Measurements from ENCODE around the gene PRRX2. TPM values are rescaled to one million over a fixed set of nuclear protein-coding genes. Genes with fewer than 3 reads are reported as not detected.
"Not testable (repeated sequence)": the region's sequence is repeated elsewhere in the genome, so short reads cannot be mapped to it uniquely, and the experiment has no call there.

Gene PRRX2
- total RNA-seq, 2 experiments from 2014 or later: 0.49 to 0.57 TPM

DNA sequence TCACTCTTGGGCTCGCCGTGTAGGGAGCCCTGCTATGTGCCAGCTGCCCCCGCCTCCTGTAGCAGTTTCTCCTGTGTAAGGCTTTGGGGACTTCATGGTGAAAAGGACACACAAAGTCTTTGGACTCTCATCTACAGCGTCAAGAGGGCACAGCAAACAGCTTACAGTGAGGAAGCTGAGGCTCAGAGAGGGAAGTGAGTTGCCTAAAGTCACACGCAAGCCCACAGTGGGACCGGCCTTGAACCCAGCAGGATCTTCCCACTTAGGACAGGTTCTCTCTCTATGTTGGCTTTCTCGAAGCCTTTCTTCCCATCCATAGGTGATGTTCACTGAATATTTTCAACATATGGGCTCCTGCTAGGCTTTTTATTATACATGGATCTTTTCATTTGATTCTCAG is 9.8 kb upstream of the PRRX2 start:
- no peaks in the 10 kb centered on the region for H3K9me3 Mint-ChIP-seq (ENCODE audit: low read depth)
- H3K36me3 Mint-ChIP-seq (ENCODE audit: low read depth): no peaks in the 10 kb centered on the region
- no peak overlapping the region for H3K4me3 Mint-ChIP-seq
- POLR2A ChIA-PET: no interaction called here
- no peaks in the 10 kb centered on the region for H3K4me1 Mint-ChIP-seq
- CTCF ChIA-PET: interaction anchor here (0.6 to 1.1 kb wide), 2 partner anchors 18 to 451 kb away, joined by 3 read pairs; no protein-coding TSS in a partner anchor
- ATAC-seq (no peak), DNase-seq (no peak)
- H3K27me3 Mint-ChIP-seq: no peaks in the 10 kb centered on the region
- no peak overlapping the region for H3K27ac Mint-ChIP-seq
- intact Hi-C loops (cut with DNase I, micrococcal nuclease): no loop called here

DNA sequence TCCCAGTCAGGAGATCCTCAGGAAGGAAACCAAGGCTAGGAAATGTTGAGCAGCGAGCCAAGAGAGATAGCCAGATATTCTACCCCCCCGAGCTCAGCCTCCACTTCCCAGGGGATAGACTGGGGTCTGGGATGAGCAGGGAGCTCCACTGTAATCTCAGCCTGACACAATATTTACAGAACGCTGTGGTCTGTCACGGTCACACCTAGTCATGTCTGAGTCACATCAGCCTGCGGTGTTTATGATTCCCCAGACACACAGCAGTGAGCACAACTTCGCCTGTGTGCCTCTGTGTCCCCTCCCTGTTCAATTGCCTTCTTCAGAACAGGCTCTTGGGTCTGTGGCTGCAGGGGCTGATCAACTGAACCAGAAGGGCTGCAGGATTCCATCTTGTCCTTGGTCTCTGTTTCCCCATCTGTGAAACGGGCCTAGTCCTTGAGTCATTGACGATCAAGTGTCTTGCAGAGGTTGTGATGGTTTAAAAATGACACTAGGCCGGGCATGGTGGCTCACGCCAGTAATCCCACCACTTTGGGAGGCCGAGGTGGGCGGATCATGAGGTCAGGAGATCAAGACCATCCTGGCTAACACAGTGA is 8.6 kb upstream of the PRRX2 start:
- POLR2A ChIA-PET: interaction anchor here (0.8 kb wide), 1 partner anchor 8 kb away, joined by 3 read pairs; the partner anchor contains the start of gene PRRX2
- H3K36me3 Mint-ChIP-seq (ENCODE audit: low read depth): no peaks in the 10 kb centered on the region
- CTCF ChIA-PET: interaction anchor here (0.8 to 1.1 kb wide), 3 partner anchors 16 to 134 kb away, joined by 3 to 4 read pairs (median 3); no protein-coding TSS in a partner anchor
- H3K27ac Mint-ChIP-seq: no peak overlapping the region
- intact Hi-C loops (cut with DNase I, micrococcal nuclease): no loop called here
- H3K27me3 Mint-ChIP-seq: no peaks in the 10 kb centered on the region
- ATAC-seq: peak; percentile 64
- DNase-seq: no peak
- H3K4me3 Mint-ChIP-seq: no peak overlapping the region
- H3K4me1 Mint-ChIP-seq: no peaks in the 10 kb centered on the region
- no peaks in the 10 kb centered on the region for H3K9me3 Mint-ChIP-seq (ENCODE audit: low read depth)

DNA sequence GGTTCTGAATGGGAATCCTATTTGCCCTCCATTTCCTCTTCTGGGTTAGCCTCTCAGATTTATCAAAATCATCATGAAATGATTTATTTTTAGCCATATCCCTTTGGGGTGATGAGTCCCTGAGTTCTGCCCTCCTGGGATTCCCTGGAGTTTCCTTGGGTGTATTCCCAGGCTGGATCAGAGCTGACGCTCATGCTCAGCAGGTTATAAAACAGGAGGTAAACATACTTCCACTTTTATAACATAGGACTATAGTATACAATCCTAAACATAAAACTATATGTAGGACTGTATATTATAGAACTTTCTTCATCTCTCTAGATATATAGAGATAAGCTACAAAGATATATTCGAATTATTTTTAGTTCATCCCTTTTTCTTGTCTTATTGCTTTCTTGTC is 4.4 kb upstream of the PRRX2 start:
- Mint-ChIP-seq H3K4me1 (no peaks in the 10 kb centered on the region), H3K27me3 (no peaks in the 10 kb centered on the region), H3K36me3 (ENCODE audit: low read depth) (no peaks in the 10 kb centered on the region), H3K4me3 (no peak overlapping the region), H3K9me3 (ENCODE audit: low read depth) (no peaks in the 10 kb centered on the region), H3K27ac (no peak overlapping the region)
- no peak for DNase-seq
- intact Hi-C loops (cut with DNase I, micrococcal nuclease): no loop called here
- CTCF ChIA-PET: interaction anchor here (0.5 to 1.1 kb wide), 3 partner anchors 12 to 55 kb away, joined by 3 to 4 read pairs (median 3); no protein-coding TSS in a partner anchor
- ATAC-seq: no peak
- POLR2A ChIA-PET: no interaction called here

DNA sequence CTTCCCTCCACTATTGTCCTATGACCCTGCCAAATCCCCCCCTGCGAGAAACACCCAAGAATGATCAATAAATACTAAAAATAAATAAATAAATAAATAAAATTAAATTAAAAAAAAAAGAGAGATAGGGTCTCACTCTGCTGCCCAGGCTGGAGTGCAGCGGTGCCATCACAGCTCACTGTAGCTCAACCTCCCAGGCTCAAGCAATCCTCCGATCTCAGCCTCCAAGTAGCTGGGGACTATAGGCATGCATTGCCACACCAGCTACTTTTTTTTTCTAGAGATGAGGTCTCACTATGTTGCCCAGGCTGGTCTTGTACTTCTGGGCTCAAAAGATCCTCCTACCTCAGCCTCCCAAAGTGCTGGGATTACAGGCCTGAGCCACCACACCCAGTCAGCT is 3.2 kb upstream of the PRRX2 start:
- ATAC-seq; intact Hi-C loops (cut with DNase I, micrococcal nuclease); POLR2A ChIA-PET; H3K4me3 Mint-ChIP-seq; H3K27me3 Mint-ChIP-seq; DNase-seq; H3K36me3 Mint-ChIP-seq (ENCODE audit: low read depth); H3K9me3 Mint-ChIP-seq (ENCODE audit: low read depth); H3K4me1 Mint-ChIP-seq; H3K27ac Mint-ChIP-seq: not testable (repeated sequence)
- CTCF ChIA-PET: interaction anchor here (0.6 to 0.9 kb wide), 4 partner anchors 15 to 128 kb away, joined by 3 to 5 read pairs (median 4); no protein-coding TSS in a partner anchor

DNA sequence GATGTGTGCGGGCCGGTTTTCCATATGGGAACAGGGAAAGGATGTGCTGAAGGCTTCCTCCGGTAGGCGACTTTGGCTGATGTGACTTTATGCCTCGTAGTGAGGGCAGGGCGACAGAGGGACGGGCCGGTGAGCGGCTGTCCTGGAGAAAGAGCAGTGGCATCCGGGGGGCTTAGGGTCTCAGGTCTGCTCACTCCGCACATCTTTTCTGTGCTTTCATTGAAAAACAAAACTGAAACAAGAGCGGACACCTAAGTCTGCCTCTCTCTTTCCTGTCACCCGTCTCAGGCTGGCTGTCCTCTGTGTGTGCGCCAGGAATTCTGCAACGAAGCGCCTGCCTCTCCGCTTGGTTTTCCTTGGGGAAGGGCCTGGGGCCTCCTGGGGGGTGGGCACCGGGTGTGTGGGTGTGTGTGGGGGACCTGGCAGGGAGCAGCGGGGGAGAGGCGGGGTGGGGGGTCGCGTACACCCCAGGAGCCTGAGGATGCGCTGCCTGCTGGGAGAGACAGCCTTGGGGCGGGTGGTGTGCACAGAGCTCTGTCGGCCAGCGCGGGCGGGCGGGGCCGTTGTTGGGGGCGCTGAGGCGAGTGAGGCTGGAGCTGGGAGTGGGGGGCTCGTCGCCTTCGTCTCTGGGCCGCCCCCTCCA is 580 bp upstream of the PRRX2 start:
- CTCF ChIA-PET: interaction anchor here (0.6 to 1.3 kb wide), 2 partner anchors 40 to 533 kb away, joined by 3 read pairs; no protein-coding TSS in a partner anchor

DNA sequence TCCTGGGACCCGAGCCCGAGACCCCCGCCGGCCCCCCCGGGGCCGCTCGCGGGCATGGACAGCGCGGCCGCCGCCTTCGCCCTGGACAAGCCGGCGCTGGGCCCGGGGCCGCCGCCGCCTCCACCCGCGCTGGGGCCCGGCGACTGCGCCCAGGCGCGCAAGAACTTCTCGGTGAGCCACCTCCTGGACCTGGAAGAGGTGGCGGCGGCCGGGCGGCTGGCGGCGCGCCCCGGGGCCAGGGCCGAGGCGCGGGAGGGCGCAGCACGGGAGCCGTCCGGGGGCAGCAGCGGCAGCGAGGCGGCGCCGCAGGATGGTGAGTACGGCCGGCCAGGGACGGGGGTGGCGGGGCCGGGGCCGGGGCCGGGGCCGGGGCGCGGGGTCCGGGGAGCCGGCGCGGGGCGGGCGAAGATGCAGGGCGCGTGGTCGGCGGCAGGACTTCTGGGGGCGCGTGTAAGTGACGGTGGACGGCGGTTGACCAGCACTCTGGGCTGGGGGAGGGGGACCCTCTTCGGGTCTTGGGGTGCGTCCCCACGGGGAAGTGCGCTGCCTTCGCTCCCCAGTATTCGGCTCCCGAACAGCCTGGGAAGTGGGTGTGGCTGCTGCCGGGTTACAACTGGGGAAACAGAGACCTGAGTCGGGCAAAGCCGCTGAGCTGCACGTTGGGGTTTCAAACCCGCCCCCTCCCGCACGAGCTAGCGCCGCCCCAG is 520 bp downstream of the PRRX2 start:
- Mint-ChIP-seq H3K4me3 (no peak overlapping the region), H3K27me3 (peaks cover 8% of the 10 kb centered on the region), H3K36me3 (ENCODE audit: low read depth) (no peaks in the 10 kb centered on the region), H3K9me3 (ENCODE audit: low read depth) (no peaks in the 10 kb centered on the region), H3K4me1 (no peaks in the 10 kb centered on the region), H3K27ac (no peak overlapping the region)
- DNase-seq (no peak), ATAC-seq (peak; percentile 16)
- CTCF ChIA-PET: interaction anchor here (1.1 to 1.3 kb wide), 2 partner anchors 41 to 71 kb away, joined by 3 read pairs; no protein-coding TSS in a partner anchor
- POLR2A ChIA-PET: no interaction called here
- intact Hi-C loops (cut with DNase I, micrococcal nuclease): no loop called here

More for the DNA sequence above, 580 bp upstream of the PRRX2 start:
- Mint-ChIP-seq H3K27me3 (peaks cover 6% of the 10 kb centered on the region), H3K4me1 (no peaks in the 10 kb centered on the region), H3K9me3 (ENCODE audit: low read depth) (no peaks in the 10 kb centered on the region), H3K27ac (no peak overlapping the region), H3K36me3 (ENCODE audit: low read depth) (no peaks in the 10 kb centered on the region), H3K4me3 (peak overlapping the region; percentile 39)
- intact Hi-C loops (cut with DNase I, micrococcal nuclease): no loop called here
- ATAC-seq: peak; percentile 43
- DNase-seq: no peak
- POLR2A ChIA-PET: interaction anchor here (1.0 kb wide), 1 partner anchor 8 kb away, joined by 3 read pairs; no protein-coding TSS in a partner anchor

DNA sequence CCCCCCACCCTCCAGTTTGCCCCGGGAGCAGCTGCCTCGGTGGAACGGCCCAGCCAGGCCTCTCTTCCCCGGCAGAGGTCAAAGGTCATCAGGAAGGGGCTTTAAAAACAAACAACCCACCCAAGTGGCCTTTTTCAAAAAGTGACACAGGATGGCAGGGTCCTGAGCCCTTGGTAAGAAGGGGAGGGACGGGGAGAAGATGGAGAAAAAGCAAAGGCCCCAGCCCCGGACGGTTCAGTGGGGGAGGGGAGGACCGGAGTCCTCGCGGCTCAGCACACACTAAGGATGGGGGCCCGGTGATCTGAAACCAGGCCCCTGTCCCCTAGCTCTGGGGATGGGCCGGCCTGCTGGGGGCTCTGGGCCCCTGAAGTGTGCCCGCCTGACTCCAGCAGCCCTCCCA is 1.1 kb downstream of the PRRX2 start:
- H3K36me3 Mint-ChIP-seq (ENCODE audit: low read depth): no peaks in the 10 kb centered on the region
- ChIA-PET CTCF (interaction anchor here (1.1 to 1.3 kb wide), 2 partner anchors 42 to 71 kb away, joined by 3 read pairs; no protein-coding TSS in a partner anchor), POLR2A (no interaction called here)
- H3K4me3 Mint-ChIP-seq: no peak overlapping the region
- ATAC-seq (no peak), DNase-seq (no peak)
- H3K4me1 Mint-ChIP-seq: no peaks in the 10 kb centered on the region
- no peaks in the 10 kb centered on the region for H3K9me3 Mint-ChIP-seq (ENCODE audit: low read depth)
- intact Hi-C loops (cut with DNase I, micrococcal nuclease): no loop called here
- peaks cover 8% of the 10 kb centered on the region for H3K27me3 Mint-ChIP-seq
- no peak overlapping the region for H3K27ac Mint-ChIP-seq

DNA sequence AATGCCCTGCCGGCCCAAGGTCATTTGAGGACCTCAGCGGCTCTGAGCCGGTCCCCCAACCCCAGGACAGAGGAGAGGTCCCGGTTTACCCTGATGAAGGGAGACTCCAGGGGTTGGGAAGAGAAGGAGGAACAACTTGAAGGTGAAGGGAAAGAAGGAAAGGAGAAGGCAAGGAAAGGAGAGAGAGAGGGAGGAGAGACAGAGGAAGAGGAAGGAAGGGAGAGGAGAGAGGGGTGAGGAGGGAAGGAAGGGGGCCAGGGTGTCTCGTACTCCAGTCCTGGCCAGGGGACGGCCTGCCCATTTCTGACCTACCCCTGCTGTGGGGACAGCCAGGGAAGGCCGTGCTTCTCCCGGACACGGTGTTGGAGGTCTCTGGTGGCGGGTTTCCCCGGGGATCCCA is 1.9 kb downstream of the PRRX2 start:
- CTCF ChIA-PET: interaction anchor here (1.1 kb wide), 1 partner anchor 70 kb away, joined by 3 read pairs; no protein-coding TSS in a partner anchor
- intact Hi-C loops (cut with DNase I, micrococcal nuclease): no loop called here
- no peaks in the 10 kb centered on the region for H3K4me1 Mint-ChIP-seq

DNA sequence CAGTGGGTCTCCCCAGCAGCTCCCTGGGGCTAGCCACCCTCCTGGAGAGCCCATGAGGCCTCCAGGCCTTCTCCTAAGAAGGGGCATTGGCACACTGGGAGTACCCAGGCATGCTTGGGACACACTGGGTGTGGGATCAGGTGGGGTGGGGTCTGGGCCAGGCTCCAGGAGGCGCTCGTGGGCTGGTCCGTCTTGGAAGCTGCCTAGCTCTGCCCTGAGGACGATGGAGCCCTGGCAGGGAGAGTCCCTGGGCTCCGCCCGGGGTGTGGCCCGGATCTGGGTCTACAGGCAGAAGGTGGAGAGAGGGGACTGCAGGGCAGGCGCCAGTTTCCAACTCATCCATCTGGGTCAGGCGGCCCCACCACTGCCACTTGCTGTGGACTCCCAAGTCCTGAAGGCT is 2.4 kb downstream of the PRRX2 start:
- intact Hi-C loops (cut with DNase I, micrococcal nuclease): loop anchor here in 1 of 2 experiments (1.0 kb wide), 1 partner anchor 23 kb away; no protein-coding TSS in a partner anchor
- no peak overlapping the region for H3K27ac Mint-ChIP-seq
- H3K4me3 Mint-ChIP-seq: no peak overlapping the region
- no peak for DNase-seq
- no peaks in the 10 kb centered on the region for H3K9me3 Mint-ChIP-seq (ENCODE audit: low read depth)
- peaks cover 8% of the 10 kb centered on the region for H3K27me3 Mint-ChIP-seq
- no peak for ATAC-seq
- H3K4me1 Mint-ChIP-seq: no peaks in the 10 kb centered on the region
- CTCF ChIA-PET: no interaction called here
- H3K36me3 Mint-ChIP-seq (ENCODE audit: low read depth): no peaks in the 10 kb centered on the region
- POLR2A ChIA-PET: no interaction called here

More for the DNA sequence above, 1.9 kb downstream of the PRRX2 start:
- POLR2A ChIA-PET: no interaction called here
- ATAC-seq: no peak
- H3K4me3 Mint-ChIP-seq: no peak overlapping the region
- H3K27me3 Mint-ChIP-seq: peaks cover 8% of the 10 kb centered on the region
- no peaks in the 10 kb centered on the region for H3K9me3 Mint-ChIP-seq (ENCODE audit: low read depth)
- H3K36me3 Mint-ChIP-seq (ENCODE audit: low read depth): no peaks in the 10 kb centered on the region
- no peak for DNase-seq
- no peak overlapping the region for H3K27ac Mint-ChIP-seq

DNA sequence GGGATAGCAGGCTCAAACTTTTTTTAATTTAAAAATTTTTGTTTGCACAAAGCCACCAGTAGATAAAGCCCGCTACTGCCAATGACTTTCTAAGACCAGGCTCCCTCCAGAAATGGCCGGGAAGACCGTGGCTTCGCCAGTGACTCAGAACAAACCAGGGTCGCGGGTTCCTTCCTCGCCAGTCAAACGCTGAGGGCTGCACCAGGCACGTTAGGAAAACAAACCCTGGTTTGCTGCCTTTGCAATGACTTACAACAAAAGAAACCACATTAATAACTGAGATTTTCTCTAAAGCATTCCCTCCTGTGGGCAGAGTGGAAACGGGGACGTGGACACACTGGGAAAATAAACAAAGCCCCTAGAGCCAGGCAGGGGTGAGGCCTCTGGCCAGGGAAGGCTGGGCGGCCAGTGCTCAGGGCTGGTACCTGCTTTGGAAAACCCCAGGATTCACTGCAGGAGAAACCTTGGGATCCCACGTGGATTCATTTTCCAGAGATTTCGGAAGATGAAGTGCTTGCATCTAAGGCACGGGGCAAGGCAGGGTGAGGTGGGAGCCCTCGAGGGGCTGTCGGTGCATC is 3.8 kb downstream of the PRRX2 start:
- H3K9me3 Mint-ChIP-seq (ENCODE audit: low read depth): no peaks in the 10 kb centered on the region
- H3K27ac Mint-ChIP-seq: no peak overlapping the region
- no peaks in the 10 kb centered on the region for H3K4me1 Mint-ChIP-seq
- intact Hi-C loops (cut with DNase I, micrococcal nuclease): no loop called here
- no peak overlapping the region for H3K4me3 Mint-ChIP-seq
- no peaks in the 10 kb centered on the region for H3K36me3 Mint-ChIP-seq (ENCODE audit: low read depth)
- ChIA-PET CTCF (no interaction called here), POLR2A (no interaction called here)
- ATAC-seq (no peak), DNase-seq (no peak)
- H3K27me3 Mint-ChIP-seq: peaks cover 8% of the 10 kb centered on the region

DNA sequence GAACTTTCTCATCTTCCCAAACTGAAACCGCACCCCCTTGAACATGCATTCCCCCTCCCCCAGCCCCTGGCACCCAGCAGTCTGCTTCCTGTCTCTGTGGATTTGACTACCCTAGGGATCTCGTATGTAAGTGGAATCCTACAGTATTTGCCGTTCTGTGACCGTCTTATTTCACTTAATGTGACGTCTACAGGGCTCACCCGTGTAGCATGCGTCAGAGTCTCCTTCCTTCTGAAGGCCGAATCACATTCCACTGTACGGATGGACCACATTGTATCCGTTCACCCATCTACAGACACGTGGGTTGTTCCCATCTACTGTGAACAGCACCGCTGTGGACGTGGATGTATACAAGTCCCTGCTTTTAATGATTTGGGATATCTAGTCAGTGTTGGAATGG is 4.5 kb downstream of the PRRX2 start:
- intact Hi-C loops (cut with DNase I, micrococcal nuclease): no loop called here
- ChIA-PET CTCF (no interaction called here), POLR2A (no interaction called here)
- no peaks in the 10 kb centered on the region for H3K9me3 Mint-ChIP-seq (ENCODE audit: low read depth)
- DNase-seq (no peak), ATAC-seq (no peak)
- no peak overlapping the region for H3K4me3 Mint-ChIP-seq
- H3K36me3 Mint-ChIP-seq (ENCODE audit: low read depth): no peaks in the 10 kb centered on the region
- H3K27me3 Mint-ChIP-seq: peaks cover 8% of the 10 kb centered on the region
- H3K27ac Mint-ChIP-seq: no peak overlapping the region
- H3K4me1 Mint-ChIP-seq: no peaks in the 10 kb centered on the region

Data from activated CD4-positive, alpha-beta T cell treated with anti-CD3 and anti-CD28 coated beads for 36 hours (primary cell).